Skeletal muscle satellite cell (primary cell): ENCODE results near the gene UGT1A4. TPM values are rescaled to one million over a fixed set of nuclear protein-coding genes. Genes with fewer than 3 reads are reported as not detected.

Experiments
- H3K27me3 ChIP-seq: 2 replicates; pipeline ENCODE4 v1.7.0; 2013; ENCODE audit warnings: low read length; ENCODE audit not compliant: control insufficient read depth, insufficient read depth
- H3K36me3 ChIP-seq: 2 replicates; pipeline ENCODE4 v1.7.0; 2013; ENCODE audit warnings: mild to moderate bottlenecking, control low read depth, low read length; ENCODE audit not compliant: insufficient read depth
- H3K4me1 ChIP-seq: 2 replicates; pipeline ENCODE4 v1.7.0; 2013; ENCODE audit warnings: low read length; ENCODE audit not compliant: control insufficient read depth, insufficient read depth
- H3K4me2 ChIP-seq: 2 replicates; pipeline ENCODE4 v1.7.0; 2013; ENCODE audit warnings: mild to moderate bottlenecking, low read length
- H3K4me3 ChIP-seq: 2 replicates; pipeline ENCODE4 v1.7.0; 2013; ENCODE audit warnings: low read length
- H3K9ac ChIP-seq: 2 replicates; pipeline ENCODE4 v1.7.0; 2013; ENCODE audit warnings: mild to moderate bottlenecking, low read depth, low read length, moderate library complexity
- H3K9me3 ChIP-seq: replicated peaks from 2 replicates; pipeline ENCODE4 v1.7.0; 2013; ENCODE audit warnings: mild to moderate bottlenecking, control low read depth, low read length
- total RNA-seq: library from RNA; depleted of rRNA; stranded (reverse); fragments of >200 nt; gene quantifications from 2 replicates; pipeline ENCODE4 v1.2.3, GENCODE V29; 2012; rRNA removed

UGT1A4 gene
- total RNA-seq: not detected in 2 replicates

DNA sequence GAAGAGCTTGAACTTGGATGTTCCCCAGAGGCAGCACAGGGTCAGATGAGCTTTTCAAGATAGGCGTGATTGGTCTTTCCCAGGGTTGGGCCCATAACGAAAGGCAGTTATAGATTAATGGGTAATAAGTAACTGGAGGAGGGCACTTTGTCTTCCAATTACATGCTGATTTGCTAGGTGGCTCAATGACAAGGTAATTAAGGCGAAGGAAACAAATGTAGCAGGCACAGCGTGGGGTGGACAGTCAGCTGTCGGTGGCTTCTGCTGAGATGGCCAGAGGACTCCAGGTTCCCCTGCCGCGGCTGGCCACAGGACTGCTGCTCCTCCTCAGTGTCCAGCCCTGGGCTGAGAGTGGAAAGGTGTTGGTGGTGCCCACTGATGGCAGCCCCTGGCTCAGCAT lies at the start of gene UGT1A4:
UGT1A4 (plus strand) TSS at position 185 of the 400 bp plus-strand sequence; CDS start at position 270, 85 bp downstream.
- no peak within 1 kb of the TSS for H3K4me3 ChIP-seq
- H3K9ac ChIP-seq: no peak within 1 kb of the TSS
- H3K27me3 ChIP-seq: peaks cover 10% of the 10 kb centered on the region
- H3K4me2 ChIP-seq: no peak within 1 kb of the TSS
- no peaks in the 10 kb centered on the region for H3K9me3 ChIP-seq
- H3K4me1 ChIP-seq: no peaks in the 10 kb centered on the region
- H3K36me3 ChIP-seq: no peaks in the 10 kb centered on the region

DNA sequence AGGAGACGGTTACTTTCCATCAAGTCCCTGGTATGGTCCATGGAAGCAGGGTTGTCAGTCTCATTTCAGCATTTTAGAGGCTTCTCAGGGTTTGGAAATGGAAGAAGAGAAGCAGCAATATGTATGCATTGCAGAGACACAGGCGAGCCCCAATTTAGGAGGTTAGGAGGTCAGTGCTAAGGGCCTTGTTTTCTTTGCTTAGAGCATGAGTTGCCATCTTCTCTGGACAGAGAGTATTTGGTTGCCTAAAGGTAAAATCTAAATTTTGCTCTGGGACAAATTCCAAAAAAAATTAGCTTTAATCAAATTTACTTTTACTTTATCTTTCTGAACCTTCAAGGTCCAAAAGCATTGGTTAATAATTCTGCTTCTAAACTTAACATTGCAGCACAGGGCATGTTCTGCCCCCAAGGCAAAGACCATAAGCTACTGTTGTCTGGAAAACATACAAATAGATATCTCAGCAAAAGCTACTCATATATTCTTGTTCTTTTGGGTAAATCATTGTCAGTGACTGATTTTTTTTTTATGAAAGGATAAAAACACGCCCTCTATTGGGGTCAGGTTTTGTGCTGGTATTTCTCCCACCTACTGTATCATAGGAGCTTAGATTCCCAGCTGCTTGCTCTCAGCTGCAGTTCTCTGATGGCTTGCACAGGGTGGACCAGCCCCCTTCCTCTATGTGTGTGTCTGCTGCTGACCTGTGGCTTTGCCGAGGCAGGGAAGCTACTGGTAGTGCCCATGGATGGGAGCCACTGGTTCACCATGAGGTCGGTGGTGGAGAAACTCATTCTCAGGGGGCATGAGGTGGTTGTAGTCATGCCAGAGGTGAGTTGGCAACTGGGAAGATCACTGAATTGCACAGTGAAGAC lies 47.0 kb upstream of the UGT1A4 start, which contains the start of gene UGT1A9:
UGT1A9 (plus strand) TSS at position 609 of the 872 bp plus-strand sequence; CDS start at position 646, 37 bp downstream.
- Histone ChIP-seq H3K9me3 (no peaks in the 10 kb centered on the region), H3K4me1 (no peaks in the 10 kb centered on the region), H3K4me3 (no peak within 1 kb of the TSS), H3K27me3 (no peaks in the 10 kb centered on the region), H3K4me2 (no peak within 1 kb of the TSS), H3K9ac (no peak within 1 kb of the TSS), H3K36me3 (no peaks in the 10 kb centered on the region)

DNA sequence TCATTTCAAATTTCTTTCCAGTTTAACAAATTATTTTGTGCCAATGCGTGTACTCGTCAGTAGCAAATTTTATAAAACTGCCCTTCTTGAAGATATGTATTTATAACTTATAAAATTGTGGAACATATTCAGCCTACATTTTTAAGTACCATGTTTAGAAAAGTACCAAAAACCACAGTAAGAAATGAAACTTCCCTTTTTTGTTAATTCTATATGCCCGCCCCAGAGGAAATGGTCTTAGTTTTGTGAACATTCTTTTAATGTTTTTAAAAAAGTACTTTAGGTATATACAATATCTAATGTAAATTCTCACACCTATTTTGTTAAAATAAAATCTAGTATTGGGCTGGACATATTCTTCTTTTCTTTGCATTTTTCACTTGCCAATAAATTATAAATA lies 45.6 kb upstream of the UGT1A4 start:
- Histone ChIP-seq H3K27me3 (no peaks in the 10 kb centered on the region), H3K9ac (no peak overlapping the region), H3K36me3 (no peaks in the 10 kb centered on the region), H3K4me1 (no peaks in the 10 kb centered on the region), H3K9me3 (no peaks in the 10 kb centered on the region), H3K4me2 (no peak overlapping the region), H3K4me3 (no peak overlapping the region)

DNA sequence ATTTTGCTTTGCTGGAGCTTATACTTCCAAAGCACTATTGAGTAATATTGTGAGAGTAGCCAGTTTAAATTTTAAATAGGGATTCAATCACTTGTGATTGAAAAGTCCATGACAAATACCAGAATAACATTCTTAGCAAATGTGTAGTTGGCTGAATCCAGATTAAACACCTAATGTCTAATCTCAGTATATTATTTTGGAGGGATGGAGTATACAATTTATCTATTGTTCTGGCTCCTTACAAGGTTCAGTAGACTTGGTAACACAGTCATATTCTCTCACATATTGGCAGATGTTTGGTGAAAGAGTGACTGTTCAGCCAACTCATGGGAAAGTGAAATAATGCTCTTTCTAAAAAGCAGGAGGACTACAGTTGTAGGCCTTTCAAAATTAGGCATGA lies 44.6 kb upstream of the UGT1A4 start:
- H3K36me3 ChIP-seq: no peaks in the 10 kb centered on the region
- H3K9me3 ChIP-seq: no peaks in the 10 kb centered on the region
- H3K9ac ChIP-seq: no peak overlapping the region
- no peak overlapping the region for H3K4me3 ChIP-seq
- H3K27me3 ChIP-seq: no peaks in the 10 kb centered on the region
- H3K4me1 ChIP-seq: no peaks in the 10 kb centered on the region
- H3K4me2 ChIP-seq: no peak overlapping the region

DNA sequence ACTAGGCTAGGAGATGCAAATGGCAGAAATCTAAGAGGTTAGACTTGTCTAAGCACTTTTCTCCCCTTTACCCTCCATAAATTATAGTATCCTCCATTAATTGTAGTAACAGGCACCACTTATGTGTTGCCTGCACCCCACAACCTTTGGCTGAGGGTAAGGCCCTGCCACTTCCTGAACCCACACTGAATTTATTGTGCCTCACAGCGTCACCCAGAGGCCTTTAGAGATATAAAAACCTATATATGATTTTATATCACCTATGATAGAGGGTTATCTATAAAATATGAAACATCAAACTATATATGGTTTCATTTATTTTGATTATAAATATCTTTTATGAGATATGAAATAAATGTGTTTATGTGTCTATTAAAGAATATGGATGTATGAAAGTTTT lies 44.2 kb upstream of the UGT1A4 start:
- H3K9ac ChIP-seq: no peak overlapping the region
- no peaks in the 10 kb centered on the region for H3K9me3 ChIP-seq
- no peaks in the 10 kb centered on the region for H3K4me1 ChIP-seq
- H3K36me3 ChIP-seq: no peaks in the 10 kb centered on the region
- H3K4me3 ChIP-seq: no peak overlapping the region
- no peaks in the 10 kb centered on the region for H3K27me3 ChIP-seq
- no peak overlapping the region for H3K4me2 ChIP-seq

DNA sequence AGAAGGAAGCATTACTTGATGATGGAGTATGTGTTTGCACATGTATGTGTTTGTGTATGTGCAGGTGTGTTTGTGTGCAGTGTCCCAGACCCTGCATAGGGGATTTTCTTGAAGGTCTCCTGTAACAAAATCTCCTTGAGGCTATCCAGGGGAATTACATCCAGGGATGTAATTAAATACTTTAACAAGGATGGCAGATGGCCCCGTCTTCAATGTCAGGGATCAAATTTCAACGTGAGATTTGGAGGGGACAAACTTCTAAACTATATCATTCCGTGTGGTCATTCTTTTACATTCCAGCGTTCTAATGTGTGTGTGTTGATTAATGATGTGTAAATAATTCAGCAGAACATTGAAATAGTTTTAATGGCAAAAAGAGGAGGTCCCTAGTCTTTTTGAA lies 43.5 kb upstream of the UGT1A4 start:
- H3K9ac ChIP-seq: no peak overlapping the region
- no peaks in the 10 kb centered on the region for H3K9me3 ChIP-seq
- no peaks in the 10 kb centered on the region for H3K36me3 ChIP-seq
- H3K4me3 ChIP-seq: no peak overlapping the region
- H3K4me2 ChIP-seq: no peak overlapping the region
- no peaks in the 10 kb centered on the region for H3K4me1 ChIP-seq
- no peaks in the 10 kb centered on the region for H3K27me3 ChIP-seq

DNA sequence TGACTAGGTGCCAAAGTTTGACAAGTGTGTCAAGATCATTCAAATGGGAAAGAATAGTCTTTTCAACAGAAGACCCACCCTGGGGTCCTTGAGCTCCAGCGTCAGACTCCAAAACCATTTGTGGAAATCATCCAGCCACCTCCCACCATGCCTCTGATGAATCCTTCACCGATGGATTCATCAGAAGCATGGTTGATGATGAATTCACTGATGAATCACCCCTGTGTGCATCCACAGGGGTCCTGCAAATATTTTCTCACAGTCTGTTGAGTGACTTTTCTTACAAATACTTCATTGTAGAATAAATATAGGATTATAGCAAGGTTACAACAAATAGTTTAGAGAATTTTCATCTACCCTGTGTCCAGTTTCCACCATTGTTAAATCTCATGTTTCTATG lies 42.5 kb upstream of the UGT1A4 start:
- H3K4me1 ChIP-seq: no peaks in the 10 kb centered on the region
- no peaks in the 10 kb centered on the region for H3K9me3 ChIP-seq
- no peaks in the 10 kb centered on the region for H3K36me3 ChIP-seq
- no peak overlapping the region for H3K9ac ChIP-seq
- H3K4me3 ChIP-seq: no peak overlapping the region
- H3K4me2 ChIP-seq: no peak overlapping the region
- no peaks in the 10 kb centered on the region for H3K27me3 ChIP-seq

DNA sequence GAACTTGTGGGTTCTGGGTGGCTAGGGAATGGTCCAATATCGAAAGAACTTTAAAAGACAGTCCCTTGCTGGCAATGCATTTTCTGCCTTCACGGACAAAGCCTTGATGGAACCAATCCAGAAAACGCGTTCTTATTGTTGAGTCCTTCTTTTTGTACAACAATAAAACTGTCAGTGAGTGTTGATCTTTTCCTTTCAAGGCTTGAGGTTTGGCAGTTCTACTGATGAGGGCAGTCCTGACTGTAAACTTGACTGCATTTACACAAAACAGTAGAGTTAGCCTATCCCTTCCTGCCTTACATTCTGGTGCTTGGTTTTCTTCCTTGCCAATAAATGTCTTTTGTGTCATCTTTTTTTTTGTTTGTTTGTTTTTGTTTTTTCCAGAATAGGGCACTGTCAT lies 39.3 kb upstream of the UGT1A4 start:
- H3K9me3 ChIP-seq: no peaks in the 10 kb centered on the region
- no peak overlapping the region for H3K4me3 ChIP-seq
- no peaks in the 10 kb centered on the region for H3K4me1 ChIP-seq
- H3K27me3 ChIP-seq: peaks cover 4% of the 10 kb centered on the region
- no peak overlapping the region for H3K9ac ChIP-seq
- H3K4me2 ChIP-seq: no peak overlapping the region
- no peaks in the 10 kb centered on the region for H3K36me3 ChIP-seq

DNA sequence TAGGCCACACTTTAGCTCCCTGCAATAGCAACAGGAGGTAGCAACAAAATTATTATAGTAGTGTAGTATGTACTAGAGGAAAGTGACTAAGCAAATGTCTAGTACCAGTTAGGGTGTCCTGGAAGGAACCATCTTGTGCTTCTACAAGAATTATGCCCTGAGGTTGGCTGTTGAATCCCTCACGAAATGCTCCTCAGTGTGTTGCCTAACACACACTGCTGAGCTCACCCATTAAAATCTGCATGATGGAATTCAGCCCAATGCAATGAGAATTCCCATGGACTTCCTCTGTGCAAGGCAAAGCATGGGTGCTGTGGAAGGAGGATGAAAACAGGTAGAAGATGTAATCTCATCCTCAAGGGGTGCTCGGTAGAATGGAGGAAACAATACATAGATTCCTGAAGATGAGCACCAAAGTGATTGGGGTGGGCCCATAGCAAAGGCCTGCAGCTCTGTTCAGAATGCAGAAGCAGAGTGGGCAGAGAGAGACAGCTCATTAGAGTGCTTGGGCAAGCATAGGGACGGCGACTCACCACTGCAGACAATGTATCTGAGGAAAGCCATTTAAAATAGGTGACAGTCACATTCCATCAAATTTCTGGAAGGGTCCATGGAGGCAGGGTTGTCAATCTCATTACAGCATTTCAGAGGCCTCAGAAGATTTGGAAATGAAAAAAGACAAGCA lies 38.0 kb upstream of the UGT1A4 start:
- H3K4me1 ChIP-seq: no peaks in the 10 kb centered on the region
- peaks cover 4% of the 10 kb centered on the region for H3K27me3 ChIP-seq
- no peak overlapping the region for H3K4me3 ChIP-seq
- H3K9me3 ChIP-seq: no peaks in the 10 kb centered on the region
- H3K36me3 ChIP-seq: no peaks in the 10 kb centered on the region
- no peak overlapping the region for H3K4me2 ChIP-seq
- no peak overlapping the region for H3K9ac ChIP-seq

DNA sequence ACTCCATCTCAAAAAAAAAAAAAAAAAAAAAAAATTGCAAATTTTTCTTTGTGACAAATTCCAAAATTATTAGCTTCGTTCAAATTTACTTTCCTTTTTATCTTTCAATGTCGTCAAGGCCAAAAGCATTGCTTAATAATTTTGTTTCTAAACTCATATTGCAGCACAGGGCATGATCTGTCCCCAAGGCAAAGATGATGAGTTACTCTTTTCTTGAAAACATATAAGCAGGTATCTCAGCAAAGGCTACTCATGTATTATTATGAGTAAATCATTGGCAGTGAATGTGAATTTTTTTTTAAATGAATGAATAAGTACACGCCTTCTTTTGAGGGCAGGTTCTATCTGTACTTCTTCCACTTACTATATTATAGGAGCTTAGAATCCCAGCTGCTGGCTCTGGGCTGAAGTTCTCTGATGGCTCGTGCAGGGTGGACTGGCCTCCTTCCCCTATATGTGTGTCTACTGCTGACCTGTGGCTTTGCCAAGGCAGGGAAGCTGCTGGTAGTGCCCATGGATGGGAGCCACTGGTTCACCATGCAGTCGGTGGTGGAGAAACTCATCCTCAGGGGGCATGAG lies 36.9 kb upstream of the UGT1A4 start, which contains the start of gene UGT1A7:
UGT1A7 (plus strand) TSS at position 381 of the 579 bp plus-strand sequence; CDS start at position 418, 37 bp downstream.
- Histone ChIP-seq H3K4me1 (no peaks in the 10 kb centered on the region), H3K4me2 (no peak within 1 kb of the TSS), H3K9ac (no peak within 1 kb of the TSS), H3K36me3 (no peaks in the 10 kb centered on the region), H3K4me3 (no peak within 1 kb of the TSS), H3K27me3 (peaks cover 4% of the 10 kb centered on the region), H3K9me3 (no peaks in the 10 kb centered on the region)

DNA sequence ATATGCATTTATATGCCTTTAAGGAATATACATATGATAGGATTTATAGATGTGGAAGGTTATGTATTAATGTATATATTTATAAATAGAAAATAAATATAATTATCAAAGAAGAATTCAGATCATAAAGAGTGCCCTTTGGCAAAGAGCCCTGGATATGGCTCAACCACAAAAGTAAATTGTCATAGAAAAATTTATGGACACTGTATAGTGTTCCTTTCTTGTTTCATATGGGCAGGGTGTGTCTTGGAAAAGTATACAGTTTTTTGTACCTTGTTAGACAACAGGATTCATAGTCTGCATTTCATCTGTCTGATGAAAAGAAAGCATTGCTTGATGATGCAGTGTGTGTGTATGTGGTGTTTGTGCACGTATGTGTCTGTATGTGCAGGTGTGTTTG lies 33.9 kb upstream of the UGT1A4 start:
- Histone ChIP-seq H3K9me3 (no peaks in the 10 kb centered on the region), H3K36me3 (no peaks in the 10 kb centered on the region), H3K9ac (no peak overlapping the region), H3K4me1 (no peaks in the 10 kb centered on the region), H3K27me3 (peaks cover 4% of the 10 kb centered on the region), H3K4me3 (no peak overlapping the region), H3K4me2 (no peak overlapping the region)
